NB4 (cell line): ENCODE results near the gene MAN1A1.

ENCODE experiments used
- MAX ChIP-seq: IDR thresholded peaks from 2 replicates; pipeline ENCODE4 v1.6.1; 2011; ENCODE audit warnings: low read depth, low read length
- TF ChIP-seq, protein P1 (sequence below): IDR thresholded peaks from one replicate; pipeline ENCODE4 v1.5.1; 2012; ENCODE audit warnings: low read depth, low read length

DNA sequence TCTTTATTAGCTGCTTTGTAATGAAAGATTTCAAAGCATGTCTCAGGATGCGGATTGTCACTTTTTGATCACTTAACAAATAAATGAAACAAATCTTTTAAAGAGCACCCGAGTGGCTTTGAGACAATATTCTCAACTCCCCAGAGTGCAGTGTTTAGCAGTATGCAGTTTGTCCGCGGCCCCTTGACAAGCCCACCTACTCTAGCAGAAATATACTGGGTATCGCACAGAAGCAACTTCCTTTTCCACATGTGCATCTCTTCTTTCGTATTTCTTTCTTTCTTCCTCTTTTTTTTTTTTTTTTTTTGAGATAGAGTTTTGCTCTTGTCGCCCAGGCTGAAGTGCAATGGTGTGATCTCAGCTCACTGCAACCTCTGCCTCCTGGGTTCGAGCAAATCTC is 186.6 kb downstream of the MAN1A1 start:
- no peak for TF ChIP-seq MAX
- TF ChIP-seq, protein P1, sequence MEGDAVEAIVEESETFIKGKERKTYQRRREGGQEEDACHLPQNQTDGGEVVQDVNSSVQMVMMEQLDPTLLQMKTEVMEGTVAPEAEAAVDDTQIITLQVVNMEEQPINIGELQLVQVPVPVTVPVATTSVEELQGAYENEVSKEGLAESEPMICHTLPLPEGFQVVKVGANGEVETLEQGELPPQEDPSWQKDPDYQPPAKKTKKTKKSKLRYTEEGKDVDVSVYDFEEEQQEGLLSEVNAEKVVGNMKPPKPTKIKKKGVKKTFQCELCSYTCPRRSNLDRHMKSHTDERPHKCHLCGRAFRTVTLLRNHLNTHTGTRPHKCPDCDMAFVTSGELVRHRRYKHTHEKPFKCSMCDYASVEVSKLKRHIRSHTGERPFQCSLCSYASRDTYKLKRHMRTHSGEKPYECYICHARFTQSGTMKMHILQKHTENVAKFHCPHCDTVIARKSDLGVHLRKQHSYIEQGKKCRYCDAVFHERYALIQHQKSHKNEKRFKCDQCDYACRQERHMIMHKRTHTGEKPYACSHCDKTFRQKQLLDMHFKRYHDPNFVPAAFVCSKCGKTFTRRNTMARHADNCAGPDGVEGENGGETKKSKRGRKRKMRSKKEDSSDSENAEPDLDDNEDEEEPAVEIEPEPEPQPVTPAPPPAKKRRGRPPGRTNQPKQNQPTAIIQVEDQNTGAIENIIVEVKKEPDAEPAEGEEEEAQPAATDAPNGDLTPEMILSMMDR = no peak
